Common myeloid progenitor, CD34-positive (primary cell): ENCODE data around the gene CPNE6.
"Not testable (repeated sequence)": the region's sequence is repeated elsewhere in the genome, so short reads cannot be mapped to it uniquely, and the experiment has no call there.

ENCODE experiments used
- CTCF ChIA-PET: fragments of 350-600 bp; sonication (Branson Sonifier 250); formaldehyde crosslinking; loops from one replicate; lab custom pipeline; 2021; ENCODE audit warnings: antibody characterized with exemption; lab: Charles Lee
- POLR2A ChIA-PET: fragments of 350-600 bp; sonication (Branson Sonifier 250); formaldehyde crosslinking; loops from one replicate; lab custom pipeline; 2021; ENCODE audit warnings: antibody characterized with exemption; lab: Charles Lee
- DNase-seq, 3 donors: peaks; one replicate each; pipeline versions ENCODE4 v3.0.0 to v3.0.0-alpha.2; 2013
- H3K27ac ChIP-seq, 2 experiments: 1 replicate in 1 of 2; 2 replicates in 1 of 2; pipeline ENCODE4 v1.7.0; 2013; ENCODE audit warnings: inconsistent platforms in 2 of 2, low read length in 2 of 2, mild to moderate bottlenecking in 2 of 2, low read depth in 1 of 2, moderate library complexity in 1 of 2; ENCODE audit not compliant: severe bottlenecking in 2 of 2, insufficient read depth in 1 of 2, poor library complexity in 1 of 2
- H3K27me3 ChIP-seq, 5 experiments: replicated peaks in 2 of 5; 1 replicate in 3 of 5; 2 replicates in 2 of 5; pipeline versions ENCODE4 v1.6.1 to v1.7.0; 2013; ENCODE audit warnings: low read length in 4 of 5, mild to moderate bottlenecking in 2 of 5, moderate library complexity in 2 of 5, inconsistent platforms in 1 of 5; ENCODE audit not compliant: insufficient read depth in 5 of 5, control insufficient read depth in 4 of 5
- H3K36me3 ChIP-seq, 4 experiments: 1 replicate in 2 of 4; 2 replicates in 2 of 4; pipeline versions ENCODE4 v1.6.1 to v1.7.0; 2013; ENCODE audit warnings: low read length in 3 of 4, control low read depth in 1 of 4, mild to moderate bottlenecking in 1 of 4; ENCODE audit not compliant: control insufficient read depth in 4 of 4, insufficient read depth in 4 of 4
- H3K4me1 ChIP-seq, 4 experiments: 1 replicate in 3 of 4; 2 replicates in 1 of 4; pipeline versions ENCODE4 v1.6.1 to v1.7.1; 2013; ENCODE audit warnings: low read length in 3 of 4, mild to moderate bottlenecking in 3 of 4, control low read depth in 1 of 4, inconsistent platforms in 1 of 4, moderate library complexity in 1 of 4; ENCODE audit not compliant: control insufficient read depth in 4 of 4, insufficient read depth in 4 of 4; ENCODE audit errors: control extremely low read depth in 1 of 4
- H3K4me3 ChIP-seq, 7 experiments: 1 replicate in 4 of 7; 2 replicates in 3 of 7; pipeline versions ENCODE4 v1.5.1 to v1.7.0; 2013; ENCODE audit warnings: mild to moderate bottlenecking in 7 of 7, low read length in 6 of 7, moderate library complexity in 6 of 7, inconsistent platforms in 2 of 7, low read depth in 2 of 7, control low read depth in 1 of 7; ENCODE audit not compliant: insufficient read depth in 4 of 7, control insufficient read depth in 1 of 7; ENCODE audit errors: extremely low read depth in 1 of 7
- H3K9me3 ChIP-seq, 5 experiments: 1 replicate in 4 of 5; 2 replicates in 1 of 5; pipeline versions ENCODE4 v1.6.1 to v1.7.1; 2013; ENCODE audit warnings: low read length in 4 of 5, mild to moderate bottlenecking in 2 of 5, inconsistent platforms in 1 of 5, low read depth in 1 of 5, moderate library complexity in 1 of 5; ENCODE audit not compliant: control insufficient read depth in 4 of 5, insufficient read depth in 2 of 5; ENCODE audit errors: control extremely low read depth in 1 of 5
- WGBS: methylation state at CpG from one replicate; pipeline ENCODE4 v1.1.5; 2013; ENCODE audit not compliant: insufficient coverage; 5-methylcytosine and 5-hydroxymethylcytosine counted together

Gene CPNE6

DNA sequence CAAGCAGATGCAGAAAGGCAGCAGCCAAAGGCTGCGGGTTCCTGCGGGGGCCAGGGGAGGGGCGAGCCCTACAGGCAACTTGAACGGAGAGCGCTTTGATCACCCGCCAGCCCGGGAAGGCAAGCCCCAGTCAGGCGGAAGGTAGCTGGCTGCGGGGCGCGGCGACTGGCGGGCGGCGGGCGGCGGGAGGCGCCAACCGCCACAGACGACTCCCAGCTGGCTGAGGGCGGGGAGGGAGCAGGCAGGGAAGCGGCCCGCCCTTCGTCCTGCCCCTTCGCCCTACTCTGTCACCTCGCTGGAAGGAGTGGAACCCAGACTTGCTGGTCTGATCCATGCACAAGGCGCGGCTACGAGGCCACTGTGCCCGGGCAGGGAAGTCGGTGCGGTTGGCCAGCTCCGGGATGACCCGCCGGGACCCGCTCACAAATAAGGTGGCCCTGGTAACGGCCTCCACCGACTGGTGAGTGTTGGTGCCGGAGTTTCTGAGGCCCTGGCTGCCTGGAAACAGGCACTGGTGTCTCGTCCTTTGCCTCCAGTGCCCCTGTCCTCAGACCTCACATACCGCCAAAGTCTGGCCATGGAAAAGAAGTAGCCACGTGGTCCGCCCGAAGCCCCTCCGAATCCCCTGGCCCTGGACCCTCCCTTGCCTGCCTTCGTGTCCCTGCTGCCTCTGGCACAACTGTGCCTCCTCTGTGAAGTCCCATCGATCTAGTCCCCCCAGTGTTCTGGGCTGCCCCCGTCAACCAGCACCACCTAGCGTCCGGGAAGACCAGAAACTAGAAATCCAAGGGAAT, 35.0 kb upstream of the CPNE6 start:
- WGBS: 0% methylated on average over 38 of the region's 50 CpGs
- ChIA-PET CTCF (interaction anchor here (0.9 to 1.2 kb wide), 5 partner anchors 22 to 80 kb away, joined by 3 read pairs; no protein-coding TSS in a partner anchor), POLR2A (no interaction called here)
- no peaks in the 10 kb centered on the region for H3K36me3 ChIP-seq
- peaks cover 0 to 15% (median 7%) of the 10 kb centered on the region in 4 experiments for H3K4me1 ChIP-seq
- DNase-seq: peak; percentile 75 to 89 (median 82)
- H3K27me3 ChIP-seq: no peaks in the 10 kb centered on the region
- peak overlapping the region; percentile 62 to 88 (median 74) for H3K4me3 ChIP-seq
- peak overlapping the region; percentile 33 to 71 for H3K27ac ChIP-seq
- H3K9me3 ChIP-seq: peaks cover 0 to 9% (median 2%) of the 10 kb centered on the region in 5 experiments

DNA sequence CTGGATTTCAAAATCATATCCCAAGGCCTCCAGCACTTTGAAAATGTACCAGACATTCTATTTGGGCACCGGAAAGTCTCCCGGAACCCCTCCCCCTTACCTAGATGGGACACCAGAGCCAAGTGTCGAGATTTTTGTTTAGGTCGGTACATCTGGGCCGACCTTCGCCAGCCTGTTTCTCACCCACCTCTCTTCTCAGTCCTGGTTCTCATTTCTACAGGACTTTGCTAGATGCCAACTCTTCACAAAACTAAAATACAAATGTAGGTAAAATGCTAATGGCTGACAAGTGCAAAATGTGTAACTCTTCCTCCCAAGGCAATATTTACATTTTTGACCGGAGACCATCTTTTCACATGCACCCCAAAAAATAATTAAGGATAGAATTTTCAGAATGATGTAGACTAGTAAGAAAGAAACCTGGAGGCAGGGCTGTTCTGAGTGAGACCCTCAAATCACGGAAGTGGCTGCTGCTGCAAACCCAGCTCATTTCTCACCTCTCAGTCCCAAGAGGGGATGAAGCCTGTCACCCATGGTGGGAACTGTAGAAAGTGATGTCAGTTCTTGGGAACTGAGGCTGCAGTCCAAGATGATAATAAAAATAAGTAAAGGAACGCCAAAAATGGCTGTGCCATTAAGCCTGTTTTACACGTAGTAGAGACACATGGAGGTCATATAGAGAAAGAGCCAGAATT, 34.3 kb upstream of the CPNE6 start:
- POLR2A ChIA-PET, H3K9me3 ChIP-seq, H3K36me3 ChIP-seq, H3K27ac ChIP-seq, H3K27me3 ChIP-seq: not testable (repeated sequence)
- CTCF ChIA-PET: interaction anchor here (1.1 to 1.5 kb wide), 4 partner anchors 23 to 79 kb away, joined by 3 read pairs; partner anchors contain the start of gene DHRS4L2
- DNase-seq: peak in 1 of 3 donors; percentile 11
- H3K4me1 ChIP-seq: peaks cover 0 to 15% (median 7%) of the 10 kb centered on the region in 4 experiments
- 28% methylated on average over 6 of the region's 10 CpGs for WGBS
- peak overlapping the region; percentile 62 to 88 (median 74) for H3K4me3 ChIP-seq

DNA sequence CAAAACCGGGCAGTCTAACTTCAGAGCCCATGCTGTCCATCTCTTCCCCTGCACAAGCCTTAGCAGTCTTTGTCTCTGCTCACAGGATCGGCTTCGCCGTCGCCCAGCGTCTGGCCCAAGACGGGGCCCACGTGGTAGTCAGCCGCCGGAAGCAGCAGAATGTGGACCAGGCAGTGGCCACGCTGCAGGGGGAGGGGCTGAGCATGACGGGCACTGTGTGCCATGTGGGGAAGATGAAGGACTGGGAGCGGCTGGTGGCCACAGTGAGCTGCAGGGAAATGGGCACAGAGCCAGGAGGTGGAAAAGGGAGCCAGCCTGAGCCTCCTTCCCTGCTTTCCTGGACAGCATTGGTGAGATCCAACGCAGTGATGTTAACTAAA, 33.7 kb upstream of the CPNE6 start:
- Histone ChIP-seq H3K36me3 (no peaks in the 10 kb centered on the region), H3K4me1 (peaks cover 0 to 15% (median 7%) of the 10 kb centered on the region in 4 experiments), H3K27me3 (no peaks in the 10 kb centered on the region), H3K27ac (no peak overlapping the region), H3K9me3 (peaks cover 0 to 6% (median 0%) of the 10 kb centered on the region in 5 experiments), H3K4me3 (no peak overlapping the region)
- DNase-seq: no peak
- 94% methylated on average over 13 of the region's 14 CpGs for WGBS
- CTCF ChIA-PET: interaction anchor here (0.9 to 1.5 kb wide), 5 partner anchors 9 to 73 kb away, joined by 3 to 6 read pairs (median 3); partner anchors contain the start of gene DHRS4L2
- POLR2A ChIA-PET: no interaction called here

DNA sequence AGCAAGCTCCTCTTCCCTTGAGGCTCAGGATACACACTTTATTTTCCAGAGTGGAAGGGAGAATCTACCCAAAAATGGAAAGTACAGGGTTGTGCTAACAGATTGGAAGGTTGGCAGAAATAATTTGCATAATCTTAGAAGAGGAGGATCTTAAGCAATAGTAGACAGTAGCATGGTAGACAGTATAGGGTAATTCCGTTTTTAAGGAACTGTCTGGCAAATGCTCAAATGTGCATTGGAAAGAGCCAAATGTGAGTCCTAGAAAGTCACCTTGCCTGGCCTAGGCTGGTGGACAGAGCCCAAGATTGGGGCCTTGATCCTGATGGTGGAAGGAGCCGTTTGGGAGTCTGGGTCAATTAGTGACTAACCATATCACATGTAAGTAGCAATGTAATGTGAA, 32.7 kb upstream of the CPNE6 start:
- H3K27me3 ChIP-seq: no peaks in the 10 kb centered on the region
- H3K4me3 ChIP-seq: no peak overlapping the region
- peaks cover 0 to 12% (median 7%) of the 10 kb centered on the region in 4 experiments for H3K4me1 ChIP-seq
- ChIA-PET CTCF (interaction anchor here (0.8 to 1.6 kb wide), 7 partner anchors 8 to 72 kb away, joined by 3 to 6 read pairs (median 4); partner anchors contain the start of gene DHRS4L2), POLR2A (no interaction called here)
- no peak for DNase-seq
- 100% methylated on average over 2 of the region's 2 CpGs for WGBS
- no peak overlapping the region for H3K27ac ChIP-seq
- no peaks in the 10 kb centered on the region for H3K36me3 ChIP-seq
- no peaks in the 10 kb centered on the region for H3K9me3 ChIP-seq

DNA sequence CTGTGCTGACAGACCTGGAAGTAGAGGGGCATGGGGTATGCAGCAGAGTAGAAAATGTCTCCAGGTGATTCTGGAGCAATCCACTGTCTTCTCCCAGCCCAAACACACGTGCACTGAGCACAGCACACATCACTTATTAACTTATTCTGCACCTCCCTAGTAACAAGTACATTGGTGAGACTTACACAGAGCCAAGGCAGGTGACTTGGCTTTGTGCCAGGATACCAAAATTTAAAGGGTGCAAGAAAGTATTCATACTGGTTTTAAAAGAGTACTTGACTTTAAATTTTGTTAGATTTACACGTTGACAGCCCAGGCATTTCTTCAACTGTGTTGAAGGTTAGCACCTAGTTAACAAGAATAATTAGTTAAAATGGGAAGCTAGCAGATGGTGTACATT, 30.7 kb upstream of the CPNE6 start:
- ChIA-PET POLR2A (no interaction called here), CTCF (interaction anchor here (2.6 kb wide), 1 partner anchor 16 kb away, joined by 16 read pairs; no protein-coding TSS in a partner anchor)
- H3K4me1 ChIP-seq: peaks cover 0 to 12% (median 7%) of the 10 kb centered on the region in 4 experiments
- no peaks in the 10 kb centered on the region for H3K9me3 ChIP-seq
- 88% methylated on average over 2 of the region's 2 CpGs for WGBS
- H3K27ac ChIP-seq: no peak overlapping the region
- no peak for DNase-seq
- H3K27me3 ChIP-seq: no peaks in the 10 kb centered on the region
- no peak overlapping the region for H3K4me3 ChIP-seq
- no peaks in the 10 kb centered on the region for H3K36me3 ChIP-seq

DNA sequence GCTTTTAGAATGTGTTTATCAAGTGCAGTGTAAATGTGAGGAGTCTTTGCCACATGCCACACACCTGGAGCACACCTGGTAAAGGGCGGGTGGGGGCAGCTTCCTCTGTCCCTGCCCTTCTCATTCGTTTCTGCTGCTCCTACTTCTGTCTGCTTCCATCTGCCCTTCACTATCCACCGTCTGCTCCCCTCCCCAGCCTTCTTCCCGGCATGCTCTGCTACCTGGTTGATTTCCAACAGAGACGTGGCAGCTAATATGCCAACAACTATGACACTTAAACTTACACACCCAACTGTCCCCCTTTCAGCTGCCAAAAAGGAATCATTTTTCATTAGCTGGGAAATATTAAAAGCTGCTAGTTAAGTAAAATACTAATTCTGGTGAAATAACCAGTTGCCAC, 28.6 kb upstream of the CPNE6 start:
- H3K27ac ChIP-seq: no peak overlapping the region
- H3K9me3 ChIP-seq: no peaks in the 10 kb centered on the region
- ChIA-PET POLR2A (no interaction called here), CTCF (interaction anchor here (1.0 to 2.6 kb wide), 8 partner anchors 8 to 59 kb away, joined by 3 to 16 read pairs (median 4); partner anchors contain the start of gene CARMIL3)
- H3K4me3 ChIP-seq: no peak overlapping the region
- no peak for DNase-seq
- H3K4me1 ChIP-seq: no peaks in the 10 kb centered on the region
- no peaks in the 10 kb centered on the region for H3K27me3 ChIP-seq
- H3K36me3 ChIP-seq: no peaks in the 10 kb centered on the region
- WGBS: 84% methylated on average over 3 of the region's 5 CpGs
